ENCODE results near the gene MLC1.

The MLC1 gene

DNA sequence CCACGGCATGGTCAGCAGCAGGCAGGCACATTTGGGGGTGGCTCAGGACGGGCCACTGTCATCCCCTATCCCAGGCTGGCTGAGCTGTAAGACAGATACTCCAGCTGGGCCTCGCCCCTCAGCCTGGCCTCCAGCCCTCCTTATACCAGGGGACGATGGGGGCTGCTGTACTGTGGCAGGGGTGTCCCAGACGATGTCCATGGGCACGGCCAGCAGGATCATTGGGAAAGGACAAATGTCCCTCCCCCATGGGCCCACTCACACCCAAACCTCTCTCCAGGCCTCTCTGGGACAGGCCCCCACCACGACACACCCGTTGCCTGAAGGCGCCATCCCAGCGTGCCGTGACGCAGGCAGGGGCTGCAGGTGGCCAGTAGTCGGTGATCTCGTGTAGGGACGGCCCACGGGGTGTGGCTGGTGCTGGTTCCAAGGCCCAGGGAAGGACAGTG, 71.1 kb downstream of the MLC1 start:
- no peak overlapping the region for H3K4me3 ChIP-seq (ENCODE audit: low read depth, low read length)

DNA sequence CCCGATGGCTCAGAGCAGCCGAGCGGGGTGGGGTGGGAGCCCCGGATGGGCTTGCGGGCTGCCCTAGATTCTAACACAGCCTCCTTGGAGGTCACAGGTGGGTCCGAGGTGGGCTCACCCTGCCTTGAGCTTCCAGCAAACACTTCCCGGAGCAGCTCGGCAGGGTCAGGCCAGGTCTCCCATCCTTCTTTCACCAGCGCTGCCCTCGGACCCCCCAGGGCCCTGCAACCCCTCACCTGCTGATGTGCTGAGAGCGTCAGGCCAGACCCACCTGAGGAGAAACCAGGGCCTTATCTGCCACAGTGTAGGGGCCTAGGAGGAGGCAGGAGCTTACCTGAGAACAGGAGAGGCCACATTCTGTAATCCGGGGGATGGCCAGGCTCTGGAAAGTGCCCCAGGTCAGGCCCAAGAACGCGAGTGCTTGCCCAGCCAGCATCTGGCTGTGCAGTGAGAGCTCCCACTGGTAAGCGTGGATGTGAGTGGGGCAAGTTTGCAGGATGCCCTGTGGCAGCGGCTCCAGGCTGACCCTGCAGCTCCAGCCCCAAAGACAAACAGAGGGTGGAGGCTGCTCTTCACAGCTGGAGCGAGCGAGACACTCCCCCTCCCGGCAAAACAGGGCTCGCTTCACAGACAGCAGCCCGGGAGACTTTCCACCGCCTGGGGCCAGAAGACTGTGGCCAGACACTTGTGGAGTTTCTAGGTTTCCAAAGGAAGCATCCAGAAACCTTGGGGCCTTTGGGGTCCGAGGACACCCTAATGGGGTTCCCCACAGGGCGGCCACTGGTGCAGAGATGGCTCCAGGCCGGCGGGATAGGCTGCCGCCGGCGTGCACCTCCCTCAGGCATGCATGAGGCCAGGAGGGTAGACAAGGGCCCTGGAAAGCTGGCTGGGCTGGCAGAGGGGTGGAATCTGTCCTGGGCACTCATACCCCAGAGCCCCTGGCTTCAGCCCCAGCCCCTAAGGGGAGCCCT, 72.7 kb downstream of the MLC1 start, which contains the start of gene IL17REL:
Gene IL17REL, minus strand, starts transcription at position 555 of the 971 bp plus-strand sequence. Its CDS starts 119 bp downstream, at position 436.
- no peak within 1 kb of the TSS for H3K4me3 ChIP-seq (ENCODE audit: low read depth, low read length)
- TF ChIP-seq, protein P1, sequence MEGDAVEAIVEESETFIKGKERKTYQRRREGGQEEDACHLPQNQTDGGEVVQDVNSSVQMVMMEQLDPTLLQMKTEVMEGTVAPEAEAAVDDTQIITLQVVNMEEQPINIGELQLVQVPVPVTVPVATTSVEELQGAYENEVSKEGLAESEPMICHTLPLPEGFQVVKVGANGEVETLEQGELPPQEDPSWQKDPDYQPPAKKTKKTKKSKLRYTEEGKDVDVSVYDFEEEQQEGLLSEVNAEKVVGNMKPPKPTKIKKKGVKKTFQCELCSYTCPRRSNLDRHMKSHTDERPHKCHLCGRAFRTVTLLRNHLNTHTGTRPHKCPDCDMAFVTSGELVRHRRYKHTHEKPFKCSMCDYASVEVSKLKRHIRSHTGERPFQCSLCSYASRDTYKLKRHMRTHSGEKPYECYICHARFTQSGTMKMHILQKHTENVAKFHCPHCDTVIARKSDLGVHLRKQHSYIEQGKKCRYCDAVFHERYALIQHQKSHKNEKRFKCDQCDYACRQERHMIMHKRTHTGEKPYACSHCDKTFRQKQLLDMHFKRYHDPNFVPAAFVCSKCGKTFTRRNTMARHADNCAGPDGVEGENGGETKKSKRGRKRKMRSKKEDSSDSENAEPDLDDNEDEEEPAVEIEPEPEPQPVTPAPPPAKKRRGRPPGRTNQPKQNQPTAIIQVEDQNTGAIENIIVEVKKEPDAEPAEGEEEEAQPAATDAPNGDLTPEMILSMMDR (IDR thresholded peaks at IDR 0.05; ENCODE audit: borderline replicate concordance, insufficient read depth, low read depth, low read length), result no peak

More for the DNA sequence above, 71.1 kb downstream of the MLC1 start:
- TF ChIP-seq, protein P1 (IDR thresholded peaks at IDR 0.05; ENCODE audit: borderline replicate concordance, insufficient read depth, low read depth, low read length), result no peak

DNA sequence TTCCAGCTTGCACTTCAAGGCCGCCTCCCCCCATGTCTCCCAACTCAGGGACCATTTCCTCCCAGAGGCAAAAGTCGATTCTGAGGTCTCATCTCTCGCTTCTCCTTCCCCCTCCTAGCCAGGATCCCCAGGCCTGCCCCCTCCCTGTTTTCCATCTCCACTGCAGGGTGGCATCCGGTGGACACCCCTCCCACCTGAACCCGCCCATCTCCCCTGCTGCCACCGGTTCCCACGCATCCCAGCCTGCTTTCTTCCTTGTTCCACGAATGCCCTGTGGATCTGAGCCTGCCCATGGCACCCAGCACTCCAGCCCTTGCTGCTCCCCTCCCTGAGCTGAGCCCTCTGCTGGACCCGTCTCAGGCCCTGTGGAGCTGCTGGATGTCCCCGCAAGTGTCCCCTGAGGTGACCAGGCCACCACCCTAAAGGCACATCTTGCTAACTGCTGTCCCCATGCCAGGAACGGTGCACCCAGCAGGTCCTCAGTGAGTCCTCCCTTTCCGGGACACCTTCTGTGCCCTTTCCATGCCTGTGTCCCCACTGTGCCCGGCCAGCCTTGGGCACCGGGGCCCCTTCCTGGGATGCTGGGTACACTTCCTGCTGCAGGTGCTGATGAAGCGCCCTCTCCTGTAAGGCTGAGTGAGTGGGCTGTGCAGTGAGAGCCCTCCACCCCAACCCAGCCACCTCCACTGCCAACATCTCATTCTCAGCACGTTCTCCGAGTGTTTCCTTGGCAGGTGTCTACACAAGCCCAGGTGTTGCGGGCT, 73.6 kb downstream of the MLC1 start:
- TF ChIP-seq, protein P1 (IDR thresholded peaks at IDR 0.05; ENCODE audit: borderline replicate concordance, insufficient read depth, low read depth, low read length), result no peak
- no peak overlapping the region for H3K4me3 ChIP-seq (ENCODE audit: low read depth, low read length)

DNA sequence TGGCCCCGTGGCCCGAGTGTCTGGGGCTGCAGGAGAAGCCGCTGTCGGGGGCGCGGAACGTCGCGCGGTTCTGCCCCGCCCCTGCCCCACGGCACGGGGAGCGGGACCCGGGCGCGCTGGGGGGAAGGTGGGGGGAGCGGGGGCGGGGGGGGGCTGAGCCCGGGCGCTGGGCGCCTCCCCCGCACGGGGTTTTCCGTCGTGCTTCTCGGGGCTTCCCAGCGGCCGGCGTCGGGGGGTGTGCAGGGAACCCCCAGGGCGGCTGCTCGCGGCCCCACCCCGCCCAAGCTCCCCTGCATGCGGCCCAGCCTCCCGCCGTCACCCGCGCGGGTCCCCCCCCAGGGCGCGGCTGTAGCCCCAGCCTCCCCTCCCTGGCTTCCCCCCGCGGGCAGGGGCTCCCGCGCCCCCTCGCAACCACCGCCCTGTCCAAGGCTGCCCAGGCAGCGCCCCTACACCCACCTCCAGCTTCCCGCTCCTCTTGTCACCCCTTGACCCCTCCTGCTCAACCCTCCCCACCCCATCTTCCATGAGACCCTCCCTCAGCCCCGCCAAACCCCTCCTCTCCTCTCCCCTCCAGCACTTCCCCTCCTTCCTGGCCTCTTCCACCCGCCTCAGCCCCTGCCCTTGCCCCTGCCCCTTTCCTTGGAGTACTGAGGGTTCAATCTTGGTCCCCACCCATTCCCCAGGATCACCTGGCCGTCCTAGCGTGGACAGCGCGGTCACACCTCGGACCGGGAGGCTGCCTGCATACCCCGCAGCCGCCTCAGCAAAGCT, 74.4 kb downstream of the MLC1 start:
- TF ChIP-seq, protein P1 (IDR thresholded peaks at IDR 0.05; ENCODE audit: borderline replicate concordance, insufficient read depth, low read depth, low read length), result no peak
- peak overlapping the region; percentile 10 for H3K4me3 ChIP-seq (ENCODE audit: low read depth, low read length)

DNA sequence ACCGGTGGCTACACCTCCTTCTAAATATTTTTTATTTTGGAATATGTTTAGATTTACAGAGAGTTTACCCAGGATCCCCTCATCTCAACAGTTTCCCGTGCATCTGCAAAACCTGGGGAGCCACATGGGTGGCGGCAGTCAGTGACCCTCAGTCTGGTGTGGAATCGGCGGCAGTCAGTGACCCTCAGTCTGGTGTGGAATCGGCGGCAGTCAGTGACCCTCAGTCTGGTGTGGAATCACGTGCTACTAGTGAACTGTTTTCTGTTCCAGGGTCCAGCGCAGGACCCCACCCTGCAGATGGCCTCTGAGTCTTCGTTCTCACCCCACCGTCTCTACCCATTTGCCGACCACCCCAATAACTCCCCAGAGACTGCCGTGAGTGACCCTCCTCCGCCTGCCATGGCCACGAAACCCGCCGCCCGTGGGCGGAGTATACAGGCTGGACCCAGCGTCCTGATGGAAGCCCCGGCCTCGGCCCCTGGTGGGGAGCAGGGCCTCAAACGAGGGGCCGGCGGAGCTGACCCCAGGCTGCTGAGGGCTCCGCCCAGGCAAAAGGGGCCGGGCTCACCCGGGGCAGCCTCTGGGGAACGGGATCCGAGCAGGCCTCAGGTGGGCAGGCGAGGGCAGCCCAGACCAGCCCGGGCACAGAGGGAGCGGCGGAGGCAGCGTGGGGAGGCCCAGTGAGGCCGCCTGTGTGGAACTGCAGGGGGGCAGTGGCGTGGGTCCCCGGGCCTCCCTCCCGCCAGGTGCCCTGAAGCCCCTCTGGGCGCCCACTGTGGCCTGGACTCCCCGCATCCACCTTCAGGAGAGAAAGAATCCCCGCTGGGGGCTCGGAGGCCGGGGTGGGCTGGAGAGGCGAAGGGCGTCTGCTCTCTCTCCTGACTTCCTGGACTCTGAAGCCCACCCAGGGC, 75.2 kb downstream of the MLC1 start:
- peak overlapping the region; percentile 10 for H3K4me3 ChIP-seq (ENCODE audit: low read depth, low read length)
- TF ChIP-seq, protein P1 (IDR thresholded peaks at IDR 0.05; ENCODE audit: borderline replicate concordance, insufficient read depth, low read depth, low read length), result no peak

Data from GM12875 (cell line).